GM23338 (cell line): ENCODE measurements around the gene CRACR2B. TPM values are rescaled to one million over a fixed set of nuclear protein-coding genes. Genes with fewer than 3 reads are reported as not detected.

Source experiments
- ATAC-seq: fragments of 200-7000 bp; cut with Tn5 transposase; 3 replicates; pipeline ENCODE4 v1.9.1; 2020
- DNase-seq: peaks from one replicate; pipeline ENCODE4 v3.0.0-alpha.2; 2015; ENCODE audit warnings: low spot score
- H2AFZ ChIP-seq: fragments of 200-600 bp; sonication (generic); 2 replicates; pipeline ENCODE4 v1.8.0; 2016; ENCODE audit warnings: antibody characterized with exemption, mild to moderate bottlenecking, moderate library complexity
- H3F3A ChIP-seq: fragments of 200-600 bp; sonication (generic); replicated peaks from 2 replicates; pipeline ENCODE4 v1.8.0; 2017; ENCODE audit warnings: antibody characterized with exemption, mixed run types, low read depth
- H3K27ac ChIP-seq: fragments of 200-600 bp; sonication (generic); 2 replicates; pipeline ENCODE4 v1.6.1; 2016; ENCODE audit warnings: low read depth
- H3K27me3 ChIP-seq: fragments of 200-600 bp; sonication (generic); 2 replicates; pipeline ENCODE4 v1.8.0; 2016; ENCODE audit warnings: mild to moderate bottlenecking, mixed run types, moderate library complexity; ENCODE audit not compliant: insufficient read depth
- H3K36me3 ChIP-seq: fragments of 200-600 bp; sonication (generic); 2 replicates; pipeline ENCODE4 v1.8.0; 2016; ENCODE audit warnings: mild to moderate bottlenecking; ENCODE audit not compliant: insufficient read depth
- H3K4me1 ChIP-seq: fragments of 200-600 bp; sonication (generic); 2 replicates; pipeline ENCODE4 v1.8.0; 2016; ENCODE audit warnings: mild to moderate bottlenecking, moderate library complexity; ENCODE audit not compliant: insufficient read depth
- H3K4me2 ChIP-seq: fragments of 200-600 bp; sonication (generic); 2 replicates; pipeline ENCODE4 v1.7.1; 2017; ENCODE audit warnings: mixed run types
- H3K4me3 ChIP-seq: fragments of 200-600 bp; sonication (generic); 2 replicates; pipeline ENCODE4 v1.6.1; 2016; ENCODE audit warnings: mixed run types
- H3K79me2 ChIP-seq: fragments of 200-600 bp; sonication (generic); replicated peaks from 2 replicates; pipeline ENCODE4 v1.8.0; 2017; ENCODE audit warnings: mild to moderate bottlenecking; ENCODE audit not compliant: insufficient read depth
- H3K9me2 ChIP-seq: fragments of 200-600 bp; sonication (generic); 2 replicates; pipeline ENCODE4 v1.8.0; 2017; ENCODE audit not compliant: insufficient read depth
- H4K20me1 ChIP-seq: fragments of 200-600 bp; sonication (generic); replicated peaks from 2 replicates; pipeline ENCODE4 v1.8.0; 2017; ENCODE audit warnings: mild to moderate bottlenecking; ENCODE audit not compliant: insufficient read depth
- H3K27ac Mint-ChIP-seq: 2 replicates; pipeline ENCODE4 v1.8.0; 2020; ENCODE audit warnings: inconsistent platforms, mild to moderate bottlenecking, moderate library complexity, mixed read lengths
- H3K27me3 Mint-ChIP-seq: 3 replicates; pipeline ENCODE4 v1.8.0; 2022; ENCODE audit warnings: low read depth, mild to moderate bottlenecking, moderate library complexity, mixed read lengths, inconsistent platforms; ENCODE audit not compliant: insufficient read depth, poor library complexity
- H3K36me3 Mint-ChIP-seq: 3 replicates; pipeline ENCODE4 v1.8.0; 2021; ENCODE audit warnings: low read depth, mild to moderate bottlenecking, inconsistent platforms, moderate library complexity, mixed read lengths
- H3K4me1 Mint-ChIP-seq: 3 replicates; pipeline ENCODE4 v1.8.0; 2020; ENCODE audit warnings: mild to moderate bottlenecking, inconsistent platforms, mixed read lengths
- H3K4me3 Mint-ChIP-seq: 3 replicates; pipeline ENCODE4 v1.8.0; 2021; ENCODE audit warnings: moderate library complexity, mild to moderate bottlenecking, inconsistent platforms, mixed read lengths
- H3K9me3 Mint-ChIP-seq: 3 replicates; pipeline ENCODE4 v1.8.0; 2020; ENCODE audit warnings: moderate library complexity, mild to moderate bottlenecking, inconsistent platforms, mixed read lengths
- CREB1 ChIP-seq: fragments of 250-450 bp; sonication (Bioruptor Pico); IDR thresholded peaks from 2 replicates; pipeline ENCODE4 v1.5.0; 2020; ENCODE audit warnings: low read depth, mild to moderate bottlenecking, moderate library complexity
- CTCF ChIP-seq, 2 experiments: fragments of 200-600 bp in 1 of 2; sonication (generic) in 1 of 2; conservative IDR thresholded peaks; 2 replicates each; pipeline versions ENCODE4 v1.5.1 to v1.6.1; 2016 to 2017; ENCODE audit warnings: antibody characterized with exemption in 2 of 2, low read depth in 2 of 2, mild to moderate bottlenecking in 2 of 2, moderate library complexity in 1 of 2
- EZH2phosphoT487 ChIP-seq: fragments of 200-600 bp; sonication (generic); IDR thresholded peaks from one replicate; pipeline ENCODE4 v1.8.1; 2018; ENCODE audit warnings: antibody characterized with exemption; ENCODE audit not compliant: unreplicated experiment
- JUNB ChIP-seq: IDR thresholded peaks from one replicate; pipeline ENCODE4 v1.6.1; 2016; ENCODE audit warnings: antibody characterized with exemption; ENCODE audit not compliant: unreplicated experiment
- REST ChIP-seq: IDR thresholded peaks from one replicate; pipeline ENCODE4 v1.6.1; 2018; ENCODE audit warnings: antibody characterized with exemption; ENCODE audit not compliant: unreplicated experiment
- STAT1 ChIP-seq: IDR thresholded peaks from one replicate; pipeline ENCODE4 v1.6.1; 2016; ENCODE audit warnings: antibody characterized with exemption; ENCODE audit not compliant: unreplicated experiment
- ZNF114 ChIP-seq: fragments of 250-450 bp; sonication (Bioruptor Pico); IDR thresholded peaks from 2 replicates; pipeline ENCODE4 v1.5.0; 2020; ENCODE audit warnings: mild to moderate bottlenecking, moderate library complexity
- ZNF331 ChIP-seq: fragments of 250-450 bp; sonication (Bioruptor Pico); IDR thresholded peaks from 2 replicates; pipeline ENCODE4 v1.5.0; 2020; ENCODE audit warnings: low read depth, mild to moderate bottlenecking, moderate library complexity
- polyA plus RNA-seq: library from polyadenylated mRNA; unstranded; fragments of >200 nt; fragmentation: Nextera tagmentation; extraction: Ambion mirVana; gene quantifications from 2 replicates; pipeline ENCODE4 v1.2.1, GENCODE V29; 2016
- total RNA-seq: library from RNA; depleted of rRNA; stranded (reverse); fragments of >200 nt; shearing (Covaris generic); gene quantifications from 2 replicates; pipeline ENCODE4 v1.2.3, GENCODE V29; 2014
- TF ChIP-seq, protein P1 (sequence below): IDR thresholded peaks from 2 replicates; pipeline ENCODE4 v1.6.1; 2016; ENCODE audit warnings: antibody characterized with exemption

The CRACR2B gene
- total and polyA plus RNA-seq, 2 experiments from 2014 or later, result 55.9 to 64.1 TPM

GRCh38 chr11:847876-848275 is 20.2 kb downstream of the CRACR2B start:
- Histone ChIP-seq H3K9me2 (no peaks in the 10 kb centered on the region), H2AFZ (no peak overlapping the region), H3K4me3 (no peak overlapping the region), H3F3A (0 out of 2 replicates have a peak, but pooled peaks cover 5% of the 10 kb centered on the region), H3K36me3 (no peaks in the 10 kb centered on the region), H3K27ac (no peak overlapping the region), H3K4me1 (peaks cover 31% of the 10 kb centered on the region), H3K79me2 (0 out of 2 replicates have a peak, but pooled peaks cover 3% of the 10 kb centered on the region), H3K27me3 (no peaks in the 10 kb centered on the region), H3K4me2 (no peak overlapping the region), H4K20me1 (peaks cover 17% of the 10 kb centered on the region)
- Mint-ChIP-seq H3K36me3 (no peaks in the 10 kb centered on the region), H3K4me1 (peaks cover 28% of the 10 kb centered on the region), H3K9me3 (no peaks in the 10 kb centered on the region), H3K27ac (no peak overlapping the region), H3K4me3 (no peak overlapping the region), H3K27me3 (peaks cover 20% of the 10 kb centered on the region)
- DNase-seq (no peak), ATAC-seq (no peak)
- no peak for TF ChIP-seq ZNF114 (CRISPR knock-in tag)
- no peak for TF ChIP-seq EZH2phosphoT487
- no peak for TF ChIP-seq STAT1
- TF ChIP-seq ZNF331 (CRISPR knock-in tag), result no peak
- TF ChIP-seq JUNB, result no peak
- no peak for TF ChIP-seq CREB1

GRCh38 chr11:848380-848931 is 20.7 kb downstream of the CRACR2B start:
- Histone ChIP-seq H4K20me1 (peaks cover 17% of the 10 kb centered on the region), H3K4me1 (peaks cover 31% of the 10 kb centered on the region), H3F3A (0 out of 2 replicates have a peak, but pooled peaks cover 5% of the 10 kb centered on the region), H3K36me3 (no peaks in the 10 kb centered on the region), H3K4me3 (peak overlapping the region; percentile 70), H3K79me2 (0 out of 2 replicates have a peak, but pooled peaks cover 3% of the 10 kb centered on the region), H2AFZ (no peak overlapping the region), H3K27me3 (no peaks in the 10 kb centered on the region), H3K9me2 (no peaks in the 10 kb centered on the region), H3K27ac (no peak overlapping the region), H3K4me2 (peak overlapping the region; percentile 90)
- DNase-seq (peak; percentile 70), ATAC-seq (peak; percentile 7)
- Mint-ChIP-seq H3K36me3 (no peaks in the 10 kb centered on the region), H3K27ac (no peak overlapping the region), H3K27me3 (peaks cover 20% of the 10 kb centered on the region), H3K9me3 (no peaks in the 10 kb centered on the region), H3K4me1 (peaks cover 28% of the 10 kb centered on the region), H3K4me3 (peak overlapping the region; percentile 66)
- no peak for TF ChIP-seq JUNB
- peak; percentile 72 to 82 for TF ChIP-seq CTCF (conservative IDR thresholded peaks at IDR 0.05; ENCODE audit: low read depth in 2 of 2)
- TF ChIP-seq ZNF331 (CRISPR knock-in tag), result no peak
- TF ChIP-seq EZH2phosphoT487, result no peak

GRCh38 chr11:849104-849824 is 21.5 kb downstream of the CRACR2B start:
- peaks cover 31% of the 10 kb centered on the region for H3K4me1 ChIP-seq
- TF ChIP-seq EZH2phosphoT487 (no peak), REST (no peak)
- TF ChIP-seq, protein P1, sequence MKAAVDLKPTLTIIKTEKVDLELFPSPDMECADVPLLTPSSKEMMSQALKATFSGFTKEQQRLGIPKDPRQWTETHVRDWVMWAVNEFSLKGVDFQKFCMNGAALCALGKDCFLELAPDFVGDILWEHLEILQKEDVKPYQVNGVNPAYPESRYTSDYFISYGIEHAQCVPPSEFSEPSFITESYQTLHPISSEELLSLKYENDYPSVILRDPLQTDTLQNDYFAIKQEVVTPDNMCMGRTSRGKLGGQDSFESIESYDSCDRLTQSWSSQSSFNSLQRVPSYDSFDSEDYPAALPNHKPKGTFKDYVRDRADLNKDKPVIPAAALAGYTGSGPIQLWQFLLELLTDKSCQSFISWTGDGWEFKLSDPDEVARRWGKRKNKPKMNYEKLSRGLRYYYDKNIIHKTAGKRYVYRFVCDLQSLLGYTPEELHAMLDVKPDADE, result no peak

More at GRCh38 chr11:849104-849824, 21.5 kb downstream of the CRACR2B start:
- Mint-ChIP-seq H3K9me3 (no peaks in the 10 kb centered on the region), H3K27ac (no peak overlapping the region), H3K36me3 (no peaks in the 10 kb centered on the region), H3K4me1 (peaks cover 28% of the 10 kb centered on the region), H3K27me3 (peaks cover 18% of the 10 kb centered on the region), H3K4me3 (peak overlapping the region; percentile 66)
- DNase-seq, result peak; percentile 84
- H3F3A ChIP-seq, result 0 out of 2 replicates have a peak, but pooled peaks cover 5% of the 10 kb centered on the region
- no peaks in the 10 kb centered on the region for H3K36me3 ChIP-seq
- peak overlapping the region; percentile 90 for H3K4me2 ChIP-seq
- H3K9me2 ChIP-seq, result no peaks in the 10 kb centered on the region
- H3K27ac ChIP-seq, result no peak overlapping the region
- no peak overlapping the region for H2AFZ ChIP-seq
- peak; percentile 17 for ATAC-seq
- peak overlapping the region; percentile 70 for H3K4me3 ChIP-seq
- no peaks in the 10 kb centered on the region for H3K27me3 ChIP-seq
- H4K20me1 ChIP-seq, result peaks cover 17% of the 10 kb centered on the region
- 0 out of 2 replicates have a peak, but pooled peaks cover 3% of the 10 kb centered on the region for H3K79me2 ChIP-seq
